ENCODE results near the gene SSTR4. TPM values are rescaled to one million over a fixed set of nuclear protein-coding genes. Genes with fewer than 3 reads are reported as not detected.

Gene SSTR4
- total RNA-seq, 2 donors from 2014 or later = not detected

DNA sequence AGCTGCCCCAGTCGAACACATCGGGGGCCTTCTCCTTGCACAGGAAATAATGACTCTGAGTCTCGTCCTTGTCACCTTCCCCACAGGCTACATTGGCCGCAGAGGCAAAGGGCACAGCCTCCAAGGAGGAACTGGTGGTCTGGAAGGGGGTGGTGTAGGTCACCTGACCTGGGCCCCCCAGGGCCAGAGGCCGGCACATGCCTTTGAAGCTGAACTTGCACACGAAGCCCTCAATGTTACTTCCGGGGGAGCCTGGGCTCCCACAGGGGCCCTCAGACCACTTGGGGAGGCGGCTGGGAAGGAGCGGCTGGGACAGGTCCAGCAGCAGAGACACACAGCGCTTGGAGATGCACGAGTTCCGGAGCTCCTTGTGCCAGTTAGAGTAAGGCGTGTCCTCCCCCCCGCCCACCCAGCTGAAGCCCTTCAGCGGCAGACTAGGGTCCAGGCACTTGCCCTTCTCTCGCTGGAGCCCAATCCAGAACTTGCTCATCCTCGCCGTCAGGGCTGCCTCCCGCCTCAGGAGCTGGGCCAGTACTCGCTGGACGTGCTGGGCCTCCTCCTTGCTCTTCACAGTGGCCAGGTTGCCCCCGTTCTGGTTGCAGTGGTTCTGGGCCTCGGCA, 50.4 kb downstream of the SSTR4 start:
- no peaks in the 10 kb centered on the region for H3K4me1 ChIP-seq
- H3K27ac ChIP-seq = peak overlapping the region; percentile 19 to 69 (median 54)
- H3K27me3 ChIP-seq = no peaks in the 10 kb centered on the region
- no peaks in the 10 kb centered on the region for H3K36me3 ChIP-seq (replicated peaks in 1 of 2; ENCODE audit: insufficient read depth in 1 of 2, low read depth in 2 of 2)
- ATAC-seq (no peak), DNase-seq (no peak)
- intact Hi-C loops (cut with DNase I) = no loop called here
- 65 to 70% methylated on average over 13 to 23 of the region's 23 CpGs for WGBS, 2 donors
- no peak overlapping the region for H3K4me3 ChIP-seq
- no peaks in the 10 kb centered on the region for H3K9me3 ChIP-seq
- TF ChIP-seq, protein P1, sequence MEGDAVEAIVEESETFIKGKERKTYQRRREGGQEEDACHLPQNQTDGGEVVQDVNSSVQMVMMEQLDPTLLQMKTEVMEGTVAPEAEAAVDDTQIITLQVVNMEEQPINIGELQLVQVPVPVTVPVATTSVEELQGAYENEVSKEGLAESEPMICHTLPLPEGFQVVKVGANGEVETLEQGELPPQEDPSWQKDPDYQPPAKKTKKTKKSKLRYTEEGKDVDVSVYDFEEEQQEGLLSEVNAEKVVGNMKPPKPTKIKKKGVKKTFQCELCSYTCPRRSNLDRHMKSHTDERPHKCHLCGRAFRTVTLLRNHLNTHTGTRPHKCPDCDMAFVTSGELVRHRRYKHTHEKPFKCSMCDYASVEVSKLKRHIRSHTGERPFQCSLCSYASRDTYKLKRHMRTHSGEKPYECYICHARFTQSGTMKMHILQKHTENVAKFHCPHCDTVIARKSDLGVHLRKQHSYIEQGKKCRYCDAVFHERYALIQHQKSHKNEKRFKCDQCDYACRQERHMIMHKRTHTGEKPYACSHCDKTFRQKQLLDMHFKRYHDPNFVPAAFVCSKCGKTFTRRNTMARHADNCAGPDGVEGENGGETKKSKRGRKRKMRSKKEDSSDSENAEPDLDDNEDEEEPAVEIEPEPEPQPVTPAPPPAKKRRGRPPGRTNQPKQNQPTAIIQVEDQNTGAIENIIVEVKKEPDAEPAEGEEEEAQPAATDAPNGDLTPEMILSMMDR (IDR thresholded peaks at IDR 0.05) = no peak
- no peak for TF ChIP-seq POLR2A (IDR thresholded peaks at IDR 0.05)

DNA sequence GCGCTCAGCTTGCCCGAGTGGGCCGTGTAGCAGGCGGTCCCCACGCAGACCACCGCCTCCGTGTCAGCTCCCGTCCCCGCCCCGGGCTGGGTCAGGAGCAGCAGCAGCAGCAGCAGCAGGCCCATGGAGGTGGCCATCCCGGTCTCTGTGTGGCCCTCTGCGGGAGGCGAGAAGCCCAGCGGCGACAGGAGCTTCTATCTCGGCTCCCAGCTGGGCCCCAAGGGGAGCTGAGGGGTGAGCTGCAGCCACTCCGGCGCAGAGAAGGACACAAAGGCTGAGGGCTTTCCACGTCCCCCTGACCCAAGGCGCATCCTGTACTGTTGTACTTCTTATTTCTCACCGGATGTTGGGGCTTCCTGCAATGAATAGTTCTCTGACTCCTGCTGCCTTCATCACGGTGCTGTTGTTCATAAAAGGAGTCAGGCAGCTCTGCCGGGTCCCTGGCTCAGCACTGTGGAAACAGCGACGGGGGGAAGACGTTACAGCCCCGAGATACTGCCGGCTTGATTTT, 51.0 kb downstream of the SSTR4 start, which contains the start of gene CD93:
CD93 (minus strand) TSS at position 269 of the 511 bp plus-strand sequence; CDS start at position 137, 132 bp downstream.
- H3K4me1 ChIP-seq = peaks cover under 1% of the 10 kb centered on the region
- ATAC-seq = no peak

DNA sequence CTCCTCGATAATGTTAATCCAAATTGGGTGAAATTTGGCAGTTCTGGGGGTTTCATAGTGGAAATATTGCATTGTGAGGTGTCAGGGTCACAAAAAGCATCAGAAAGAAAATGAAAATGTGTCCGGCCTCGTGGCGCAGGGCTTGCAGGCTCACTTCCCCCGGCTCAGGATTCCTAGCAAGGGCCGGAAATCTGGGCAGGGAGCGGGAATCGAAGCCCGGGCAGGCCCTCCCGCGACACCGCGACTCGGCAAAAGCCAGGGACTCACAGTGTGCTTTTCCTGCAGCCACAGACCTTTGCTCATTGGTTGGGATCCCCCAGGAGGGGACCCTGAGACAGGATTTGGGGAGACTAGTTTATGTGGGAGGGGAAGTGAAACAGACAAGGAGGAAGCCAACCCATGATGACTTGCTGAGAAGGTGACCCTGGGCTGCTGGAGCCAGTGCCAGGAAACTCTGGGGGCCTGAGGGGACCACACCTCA, 51.9 kb downstream of the SSTR4 start:
- DNase-seq (peak in 1 of 4 donors; percentile 52), ATAC-seq (no peak)
- WGBS, 2 donors = 64 to 68% methylated on average over 14 of the region's 14 CpGs

More for the DNA sequence above, 51.0 kb downstream of the SSTR4 start, which contains the start of gene CD93:
- Histone ChIP-seq H3K27me3 (no peaks in the 10 kb centered on the region), H3K27ac (peak within 1 kb of the TSS; percentile 19 to 69 (median 54)), H3K4me3 (no peak within 1 kb of the TSS), H3K36me3 (replicated peaks in 1 of 2; ENCODE audit: insufficient read depth in 1 of 2, low read depth in 2 of 2) (no peaks in the 10 kb centered on the region), H3K9me3 (no peaks in the 10 kb centered on the region)
- TF ChIP-seq POLR2A (IDR thresholded peaks at IDR 0.05) = peak in 2 of 3 donors; percentile 60 to 62
- TF ChIP-seq, protein P1 (IDR thresholded peaks at IDR 0.05) = no peak
- intact Hi-C loops (cut with DNase I) = no loop called here
- peak in 2 of 4 donors; percentile 15 to 50 for DNase-seq
- 31 to 51% methylated on average over 17 to 23 of the region's 28 CpGs for WGBS, 2 donors

DNA sequence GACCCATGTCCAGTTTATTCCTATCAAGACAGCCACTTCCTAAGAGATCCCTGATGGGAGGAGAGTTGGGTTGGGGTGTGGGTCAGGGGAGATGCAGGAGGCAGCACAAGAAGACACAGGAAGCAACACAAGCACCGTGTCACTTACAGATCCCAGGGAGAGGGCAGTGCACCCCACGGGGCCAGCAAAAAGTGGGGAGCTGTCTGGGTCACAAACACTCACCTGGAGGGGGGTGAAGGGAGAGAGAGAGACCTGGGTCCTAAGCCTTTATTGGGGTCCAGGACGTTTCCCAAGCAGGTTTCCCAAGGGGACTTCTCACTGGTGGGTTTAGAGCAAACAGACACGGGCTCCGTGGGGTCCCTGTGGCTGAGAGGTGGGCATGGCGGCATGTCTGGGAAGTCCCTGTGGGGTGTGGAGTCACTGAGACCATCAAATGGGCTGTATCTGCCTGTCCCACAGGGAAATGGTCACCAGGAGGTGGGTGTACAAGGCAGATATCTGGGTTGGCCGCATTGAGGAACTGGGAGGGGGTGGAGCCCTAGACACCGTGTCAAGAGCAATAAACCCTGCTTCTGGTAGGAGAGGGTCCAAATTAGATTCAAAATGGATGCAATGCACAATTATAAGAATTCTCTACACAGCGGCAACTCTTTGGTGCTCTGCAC, 52.6 kb downstream of the SSTR4 start:
- H3K27ac ChIP-seq = peak overlapping the region in 2 of 4 donors; percentile 63 to 69
- no peaks in the 10 kb centered on the region for H3K36me3 ChIP-seq (replicated peaks in 1 of 2; ENCODE audit: insufficient read depth in 1 of 2, low read depth in 2 of 2)
- TF ChIP-seq POLR2A (IDR thresholded peaks at IDR 0.05) = no peak
- TF ChIP-seq, protein P1 (IDR thresholded peaks at IDR 0.05) = no peak
- peaks cover 16% of the 10 kb centered on the region for H3K4me1 ChIP-seq
- no peak for DNase-seq
- intact Hi-C loops (cut with DNase I) = no loop called here
- ATAC-seq = no peak
- H3K4me3 ChIP-seq = no peak overlapping the region
- no peaks in the 10 kb centered on the region for H3K27me3 ChIP-seq
- no peaks in the 10 kb centered on the region for H3K9me3 ChIP-seq
- WGBS, 2 donors = 60 to 62% methylated on average over 8 of the region's 9 CpGs

More for the DNA sequence above, 51.9 kb downstream of the SSTR4 start:
- H3K36me3 ChIP-seq (replicated peaks in 1 of 2; ENCODE audit: insufficient read depth in 1 of 2, low read depth in 2 of 2) = no peaks in the 10 kb centered on the region
- no peaks in the 10 kb centered on the region for H3K27me3 ChIP-seq
- H3K27ac ChIP-seq = peak overlapping the region in 3 of 4 donors; percentile 12 to 69 (median 63)
- H3K4me3 ChIP-seq = no peak overlapping the region
- intact Hi-C loops (cut with DNase I) = no loop called here
- no peaks in the 10 kb centered on the region for H3K9me3 ChIP-seq
- TF ChIP-seq POLR2A (IDR thresholded peaks at IDR 0.05) = no peak
- TF ChIP-seq, protein P1 (IDR thresholded peaks at IDR 0.05) = no peak
- peaks cover 9% of the 10 kb centered on the region for H3K4me1 ChIP-seq

Other genes with a start within 250 kb of the SSTR4 start
- gene THBD, start 14.4 kb downstream of the SSTR4 start, total RNA-seq = 10 to 100 TPM; 14.3 to 44.2 TPM
- 10 to 100 TPM; 14.2 to 19.2 TPM for gene CD93, start 51.0 kb downstream of the SSTR4 start, total RNA-seq